GM12878 (cell line): ENCODE results near the gene AGO4. TPM values are rescaled to one million over a fixed set of nuclear protein-coding genes. Genes with fewer than 3 reads are reported as not detected.

Source experiments
- ATAC-seq: fragments of 200-7000 bp; cut with Tn5 transposase; 3 replicates; pipeline ENCODE4 v1.9.1; 2020; ENCODE audit warnings: mild to moderate bottlenecking, moderate library complexity
- BruUV-seq: library from RNA; stranded (reverse); fragments of 400-500 nt; replicated peaks from 2 replicates; lab custom pipeline; 2021; lab: Mats Ljungman, UMichigan
- CTCF ChIA-PET: fragments of 300-600 bp; sonication (Branson Sonifier 250); formaldehyde crosslinking; extraction: SDS; loops from one replicate; lab custom pipeline; 2021; ENCODE audit warnings: inconsistent platforms; lab: Yijun Ruan, JAX
- POLR2A ChIA-PET: fragments of 350-600 bp; formaldehyde crosslinking; extraction: SDS; loops from one replicate; lab custom pipeline; 2021; ENCODE audit warnings: inconsistent platforms; lab: Charles Lee
- RAD21 ChIA-PET: fragments of 300-600 bp; sonication (Branson Sonifier 250); formaldehyde crosslinking; loops from one replicate; lab custom pipeline; 2023; ENCODE audit warnings: antibody characterized with exemption; ENCODE audit not compliant: unreplicated experiment; lab: Charles Lee
- SMC1A ChIA-PET: fragments of 300-600 bp; sonication (Branson Sonifier 250); formaldehyde crosslinking; loops from one replicate; lab custom pipeline; 2023; ENCODE audit not compliant: unreplicated experiment, uncharacterized antibody; lab: Charles Lee
- DNase-seq: peaks from one replicate; pipeline ENCODE4 v3.0.0-alpha.2; 2011; ENCODE audit warnings: low read depth, low spot score
- FAIRE-seq: peaks from 3 replicates; lab custom pipeline; 2011; peaks lifted over from hg19 to GRCh38; lab: Jason Lieb, UNC
- H2AFZ ChIP-seq: 2 replicates; pipeline ENCODE4 v1.6.0; 2011; ENCODE audit warnings: low read depth, low read length, control low read depth; ENCODE audit not compliant: control insufficient read depth
- H3K27ac ChIP-seq: 2 replicates; pipeline ENCODE4 v1.5.1; 2011; ENCODE audit warnings: control low read depth; ENCODE audit not compliant: control insufficient read depth, insufficient read depth
- H3K27me3 ChIP-seq, 2 experiments: replicated peaks in 1 of 2; 2 replicates each; pipeline versions ENCODE4 v1.6.0 to v1.6.1; 2011; ENCODE audit warnings: low read length in 1 of 2; ENCODE audit not compliant: control insufficient read depth in 2 of 2, insufficient read depth in 2 of 2
- H3K36me3 ChIP-seq, 2 experiments: 2 replicates each; pipeline ENCODE4 v1.5.1; 2011; ENCODE audit warnings: low read length in 1 of 2; ENCODE audit not compliant: control insufficient read depth in 2 of 2, insufficient read depth in 2 of 2
- H3K4me1 ChIP-seq: 2 replicates; pipeline ENCODE4 v1.6.1; 2011; ENCODE audit warnings: mild to moderate bottlenecking, low read length, moderate library complexity, mixed read lengths; ENCODE audit not compliant: control insufficient read depth, insufficient read depth
- H3K4me2 ChIP-seq: 2 replicates; pipeline ENCODE4 v1.6.0; 2011; ENCODE audit warnings: control low read depth; ENCODE audit not compliant: control insufficient read depth, insufficient read depth
- H3K4me3 ChIP-seq: fragments of 200-600 bp; sonication (generic); 2 replicates; pipeline ENCODE4 v1.5.1; 2016
- H3K79me2 ChIP-seq: 2 replicates; pipeline ENCODE4 v1.6.0; 2011; ENCODE audit warnings: low read length; ENCODE audit not compliant: control insufficient read depth, insufficient read depth
- H3K9ac ChIP-seq: 2 replicates; pipeline ENCODE4 v1.8.0; 2011; ENCODE audit warnings: low read length, control low read depth, mixed read lengths; ENCODE audit not compliant: control insufficient read depth, insufficient read depth
- H3K9me3 ChIP-seq: replicated peaks from 3 replicates; pipeline ENCODE4 v1.5.1; 2011; ENCODE audit warnings: mild to moderate bottlenecking, low read length; ENCODE audit not compliant: control insufficient read depth, insufficient read depth
- H4K20me1 ChIP-seq: 2 replicates; pipeline ENCODE4 v1.6.0; 2011; ENCODE audit not compliant: control insufficient read depth, insufficient read depth
- ATF7 ChIP-seq: fragments of 450-650 bp; IDR thresholded peaks from 2 replicates; pipeline ENCODE4 v1.6.1; 2016; ENCODE audit warnings: low read depth, mild to moderate bottlenecking
- DPF2 ChIP-seq: fragments of 450-650 bp; IDR thresholded peaks from 2 replicates; pipeline ENCODE4 v1.6.1; 2017; ENCODE audit warnings: mild to moderate bottlenecking
- E4F1 ChIP-seq: fragments of 450-650 bp; IDR thresholded peaks from 2 replicates; pipeline ENCODE4 v1.6.1; 2018; ENCODE audit warnings: borderline replicate concordance, mild to moderate bottlenecking; ENCODE audit not compliant: partially characterized antibody
- IKZF2 ChIP-seq, 2 experiments: fragments of 450-650 bp; IDR thresholded peaks; 2 replicates each; pipeline ENCODE4 v1.6.1; 2017; ENCODE audit warnings: mild to moderate bottlenecking in 2 of 2, moderate library complexity in 2 of 2
- REST ChIP-seq: IDR thresholded peaks from 2 replicates; pipeline ENCODE4 v1.6.1; 2012; ENCODE audit warnings: mild to moderate bottlenecking, low read depth, low read length
- RFX5 ChIP-seq: IDR thresholded peaks from 2 replicates; pipeline ENCODE4 v1.6.1; 2011; ENCODE audit warnings: low read depth, low read length, improper control_type of control experiment
- WGBS: methylation state at CpG from one replicate; pipeline ENCODE4 v1.1.6; 2016; ENCODE audit warnings: low lambda C conversion rate; ENCODE audit not compliant: insufficient replicate concordance, insufficient coverage; ENCODE audit errors: missing lambda C conversion rate; 5-methylcytosine and 5-hydroxymethylcytosine counted together
- in situ Hi-C: fragments of 300-500 bp; cut with MboI; formaldehyde crosslinking; loops from 9 replicates; pipeline ENCODE4 v1.14.3; 2018; ENCODE audit warnings: mixed read lengths
- intact Hi-C: fragments of 100-400 bp; cut with micrococcal nuclease; formaldehyde crosslinking; loops from one replicate; pipeline ENCODE4 v1.14.2; 2022; ENCODE audit not compliant: unreplicated experiment
- polyA plus RNA-seq, 11 experiments: library from polyadenylated mRNA; depleted of rRNA in 4 of 11; unstranded in 6 of 11; stranded (reverse) in 5 of 11; fragments of >200 nt; fragmentation: Nextera tagmentation in 4 of 11; fragmentation: Illumina TruSeq in 1 of 11; extraction: Ambion mirVana in 4 of 11; extraction: Trizol in 1 of 11; gene quantifications; 1 replicate in 1 of 11; 2 replicates in 10 of 11; pipeline versions ENCODE4 v1.2.1 to v1.2.3, GENCODE V29; 2011 to 2016; ENCODE audit warnings: inconsistent platforms in 2 of 11, missing spikeins in 2 of 11, low read depth in 1 of 11
- total RNA-seq, 4 experiments: library from RNA; depleted of rRNA in 3 of 4; stranded (reverse); fragments of >200 nt in 3 of 4; fragmentation: Illumina TruSeq in 1 of 4; extraction: Trizol in 1 of 4; gene quantifications; 2 replicates each; pipeline versions ENCODE4 v1.2.1 to v1.2.3, GENCODE V29; 2013 to 2021
- TF ChIP-seq, protein P1 (sequence below): fragments of 450-650 bp; IDR thresholded peaks from 2 replicates; pipeline ENCODE4 v1.6.1; 2017; ENCODE audit warnings: mild to moderate bottlenecking, moderate library complexity
- TF ChIP-seq, protein P2 (sequence below): fragments of 450-650 bp; IDR thresholded peaks from 2 replicates; pipeline ENCODE4 v1.6.1; 2017; ENCODE audit warnings: antibody characterized with exemption, mild to moderate bottlenecking, moderate library complexity
- TF ChIP-seq, protein P3 (sequence below): IDR thresholded peaks from 2 replicates; pipeline ENCODE4 v1.6.1; 2012; ENCODE audit warnings: low read length, inconsistent platforms

Gene AGO4
- total and polyA plus RNA-seq, 10 of the 15 experiments (the other 5 are each of a cell fraction or from before 2014, with no cell fraction given): 1.2 to 7.9 (median 3.2) TPM

DNA sequence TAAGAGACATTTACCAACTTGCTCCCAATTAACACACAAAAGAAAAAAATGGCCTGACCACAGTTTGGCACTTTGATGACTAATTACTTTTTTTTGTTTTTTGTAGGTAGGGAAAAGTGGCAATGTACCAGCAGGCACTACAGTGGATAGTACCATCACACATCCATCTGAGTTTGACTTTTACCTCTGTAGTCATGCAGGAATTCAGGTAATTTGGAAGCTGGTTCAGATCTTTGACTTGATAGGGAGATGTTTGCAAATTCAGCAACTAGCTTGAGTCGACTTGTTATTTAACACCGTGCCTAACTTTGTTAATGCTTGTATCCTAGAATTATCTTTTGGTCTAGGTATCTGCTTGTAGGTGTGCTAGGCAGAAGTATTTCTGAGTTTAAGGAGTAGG lies 42.2 kb downstream of the AGO4 start:
- no peaks in the 10 kb centered on the region for H3K79me2 ChIP-seq
- H3K4me1 ChIP-seq: no peaks in the 10 kb centered on the region
- H3K36me3 ChIP-seq: no peaks in the 10 kb centered on the region
- no peak overlapping the region for H2AFZ ChIP-seq
- in situ Hi-C loops (no loop called here), intact Hi-C loops (no loop called here)
- 98% methylated on average over 2 of the region's 2 CpGs for WGBS
- H3K27ac ChIP-seq: no peak overlapping the region
- ChIA-PET CTCF (no interaction called here), RAD21 (no interaction called here), POLR2A (no interaction called here), SMC1A (no interaction called here)
- no peaks in the 10 kb centered on the region for H3K9me3 ChIP-seq
- no peak overlapping the region for H3K9ac ChIP-seq
- FAIRE-seq (peak; percentile 66), DNase-seq (no peak), ATAC-seq (no peak)
- no TSS peak for BruUV-seq
- H4K20me1 ChIP-seq: no peaks in the 10 kb centered on the region
- no peak overlapping the region for H3K4me3 ChIP-seq
- H3K4me2 ChIP-seq: no peak overlapping the region
- no peaks in the 10 kb centered on the region for H3K27me3 ChIP-seq
- TF ChIP-seq, protein P1, sequence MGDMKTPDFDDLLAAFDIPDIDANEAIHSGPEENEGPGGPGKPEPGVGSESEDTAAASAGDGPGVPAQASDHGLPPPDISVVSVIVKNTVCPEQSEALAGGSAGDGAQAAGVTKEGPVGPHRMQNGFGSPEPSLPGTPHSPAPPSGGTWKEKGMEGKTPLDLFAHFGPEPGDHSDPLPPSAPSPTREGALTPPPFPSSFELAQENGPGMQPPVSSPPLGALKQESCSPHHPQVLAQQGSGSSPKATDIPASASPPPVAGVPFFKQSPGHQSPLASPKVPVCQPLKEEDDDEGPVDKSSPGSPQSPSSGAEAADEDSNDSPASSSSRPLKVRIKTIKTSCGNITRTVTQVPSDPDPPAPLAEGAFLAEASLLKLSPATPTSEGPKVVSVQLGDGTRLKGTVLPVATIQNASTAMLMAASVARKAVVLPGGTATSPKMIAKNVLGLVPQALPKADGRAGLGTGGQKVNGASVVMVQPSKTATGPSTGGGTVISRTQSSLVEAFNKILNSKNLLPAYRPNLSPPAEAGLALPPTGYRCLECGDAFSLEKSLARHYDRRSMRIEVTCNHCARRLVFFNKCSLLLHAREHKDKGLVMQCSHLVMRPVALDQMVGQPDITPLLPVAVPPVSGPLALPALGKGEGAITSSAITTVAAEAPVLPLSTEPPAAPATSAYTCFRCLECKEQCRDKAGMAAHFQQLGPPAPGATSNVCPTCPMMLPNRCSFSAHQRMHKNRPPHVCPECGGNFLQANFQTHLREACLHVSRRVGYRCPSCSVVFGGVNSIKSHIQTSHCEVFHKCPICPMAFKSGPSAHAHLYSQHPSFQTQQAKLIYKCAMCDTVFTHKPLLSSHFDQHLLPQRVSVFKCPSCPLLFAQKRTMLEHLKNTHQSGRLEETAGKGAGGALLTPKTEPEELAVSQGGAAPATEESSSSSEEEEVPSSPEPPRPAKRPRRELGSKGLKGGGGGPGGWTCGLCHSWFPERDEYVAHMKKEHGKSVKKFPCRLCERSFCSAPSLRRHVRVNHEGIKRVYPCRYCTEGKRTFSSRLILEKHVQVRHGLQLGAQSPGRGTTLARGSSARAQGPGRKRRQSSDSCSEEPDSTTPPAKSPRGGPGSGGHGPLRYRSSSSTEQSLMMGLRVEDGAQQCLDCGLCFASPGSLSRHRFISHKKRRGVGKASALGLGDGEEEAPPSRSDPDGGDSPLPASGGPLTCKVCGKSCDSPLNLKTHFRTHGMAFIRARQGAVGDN: no peak
- TF ChIP-seq RFX5: no peak
- TF ChIP-seq IKZF2 (IDR thresholded peaks at IDR 0.05): no peak
- TF ChIP-seq, protein P2, sequence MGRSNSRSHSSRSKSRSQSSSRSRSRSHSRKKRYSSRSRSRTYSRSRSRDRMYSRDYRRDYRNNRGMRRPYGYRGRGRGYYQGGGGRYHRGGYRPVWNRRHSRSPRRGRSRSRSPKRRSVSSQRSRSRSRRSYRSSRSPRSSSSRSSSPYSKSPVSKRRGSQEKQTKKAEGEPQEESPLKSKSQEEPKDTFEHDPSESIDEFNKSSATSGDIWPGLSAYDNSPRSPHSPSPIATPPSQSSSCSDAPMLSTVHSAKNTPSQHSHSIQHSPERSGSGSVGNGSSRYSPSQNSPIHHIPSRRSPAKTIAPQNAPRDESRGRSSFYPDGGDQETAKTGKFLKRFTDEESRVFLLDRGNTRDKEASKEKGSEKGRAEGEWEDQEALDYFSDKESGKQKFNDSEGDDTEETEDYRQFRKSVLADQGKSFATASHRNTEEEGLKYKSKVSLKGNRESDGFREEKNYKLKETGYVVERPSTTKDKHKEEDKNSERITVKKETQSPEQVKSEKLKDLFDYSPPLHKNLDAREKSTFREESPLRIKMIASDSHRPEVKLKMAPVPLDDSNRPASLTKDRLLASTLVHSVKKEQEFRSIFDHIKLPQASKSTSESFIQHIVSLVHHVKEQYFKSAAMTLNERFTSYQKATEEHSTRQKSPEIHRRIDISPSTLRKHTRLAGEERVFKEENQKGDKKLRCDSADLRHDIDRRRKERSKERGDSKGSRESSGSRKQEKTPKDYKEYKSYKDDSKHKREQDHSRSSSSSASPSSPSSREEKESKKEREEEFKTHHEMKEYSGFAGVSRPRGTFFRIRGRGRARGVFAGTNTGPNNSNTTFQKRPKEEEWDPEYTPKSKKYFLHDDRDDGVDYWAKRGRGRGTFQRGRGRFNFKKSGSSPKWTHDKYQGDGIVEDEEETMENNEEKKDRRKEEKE: no peak
- TF ChIP-seq ATF7: no peak
- TF ChIP-seq DPF2: no peak
- TF ChIP-seq REST: no peak
- no peak for TF ChIP-seq E4F1
- TF ChIP-seq, protein P3, sequence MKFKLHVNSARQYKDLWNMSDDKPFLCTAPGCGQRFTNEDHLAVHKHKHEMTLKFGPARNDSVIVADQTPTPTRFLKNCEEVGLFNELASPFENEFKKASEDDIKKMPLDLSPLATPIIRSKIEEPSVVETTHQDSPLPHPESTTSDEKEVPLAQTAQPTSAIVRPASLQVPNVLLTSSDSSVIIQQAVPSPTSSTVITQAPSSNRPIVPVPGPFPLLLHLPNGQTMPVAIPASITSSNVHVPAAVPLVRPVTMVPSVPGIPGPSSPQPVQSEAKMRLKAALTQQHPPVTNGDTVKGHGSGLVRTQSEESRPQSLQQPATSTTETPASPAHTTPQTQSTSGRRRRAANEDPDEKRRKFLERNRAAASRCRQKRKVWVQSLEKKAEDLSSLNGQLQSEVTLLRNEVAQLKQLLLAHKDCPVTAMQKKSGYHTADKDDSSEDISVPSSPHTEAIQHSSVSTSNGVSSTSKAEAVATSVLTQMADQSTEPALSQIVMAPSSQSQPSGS: no peak
